ENCODE results near the gene SLC25A34.

The SLC25A34 gene

GRCh38 chr1:15748264-15748663 is 12.2 kb downstream of the SLC25A34 start:
- no peak overlapping the region for H3K27ac ChIP-seq
- H3K27me3 ChIP-seq, result no peaks in the 10 kb centered on the region
- no peak for TF ChIP-seq Cebpa-rat (IDR thresholded peaks at IDR 0.05)
- H3K9ac ChIP-seq, result no peak overlapping the region
- no peak overlapping the region for H3K4me2 ChIP-seq
- H3K36me3 ChIP-seq, result no peaks in the 10 kb centered on the region
- H4K20me1 ChIP-seq, result no peaks in the 10 kb centered on the region
- H3K9me3 ChIP-seq, result no peaks in the 10 kb centered on the region
- no peak overlapping the region for H3K4me3 ChIP-seq
- H3K4me1 ChIP-seq, result peaks cover 11% of the 10 kb centered on the region

GRCh38 chr1:15748690-15749398 is 12.8 kb downstream of the SLC25A34 start:
- Histone ChIP-seq H3K9me3 (no peaks in the 10 kb centered on the region), H4K20me1 (no peaks in the 10 kb centered on the region), H3K9ac (no peak overlapping the region), H3K4me1 (peaks cover 6% of the 10 kb centered on the region), H3K4me2 (no peak overlapping the region), H3K36me3 (no peaks in the 10 kb centered on the region), H3K27me3 (no peaks in the 10 kb centered on the region), H3K4me3 (no peak overlapping the region), H3K27ac (no peak overlapping the region)
- TF ChIP-seq Cebpa-rat (IDR thresholded peaks at IDR 0.05), result no peak

DNA sequence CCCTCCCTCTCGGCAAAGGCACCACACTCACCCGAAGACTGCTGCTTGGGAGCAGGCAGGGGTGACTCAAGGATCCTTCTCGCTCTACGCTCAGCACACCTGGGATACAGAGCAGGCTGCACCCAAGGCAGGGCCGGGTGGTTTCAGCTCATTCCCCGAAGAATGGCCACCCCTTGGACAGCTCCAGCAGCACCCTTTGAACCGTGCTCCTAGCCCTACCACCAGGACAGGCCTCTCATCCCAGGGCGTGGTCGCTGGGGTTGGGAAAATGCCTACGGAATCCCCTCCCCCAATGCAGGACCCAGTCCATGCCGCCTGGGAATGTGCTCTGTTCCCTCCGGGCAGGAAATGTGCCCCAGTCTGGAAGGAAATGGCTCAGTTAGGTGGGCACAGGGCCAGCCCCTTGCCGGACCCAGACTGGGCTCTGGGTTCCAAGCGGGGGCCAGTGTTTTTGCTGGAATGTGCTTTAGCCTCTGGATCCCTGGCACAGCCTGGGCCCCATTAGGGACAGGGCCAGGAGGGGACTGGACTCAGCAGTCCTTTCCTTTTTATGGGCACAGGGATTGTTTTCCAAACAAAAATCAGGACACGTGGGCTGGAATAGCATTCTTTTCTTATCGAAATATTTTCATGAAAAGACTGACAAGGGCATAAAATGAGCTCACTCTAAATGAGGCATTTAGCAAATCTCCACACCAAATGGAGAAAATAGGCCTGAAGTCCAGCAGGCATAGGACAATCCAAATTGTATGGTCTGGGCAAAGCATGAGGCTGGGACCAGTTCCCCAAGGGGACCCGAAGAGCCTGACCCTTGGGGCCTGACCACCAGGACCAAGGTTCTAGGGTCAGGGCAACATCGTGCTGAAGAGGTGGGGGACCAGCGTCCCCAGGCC is 13.6 kb downstream of the SLC25A34 start:
- H4K20me1 ChIP-seq, result no peaks in the 10 kb centered on the region
- no peaks in the 10 kb centered on the region for H3K9me3 ChIP-seq
- TF ChIP-seq Cebpa-rat (IDR thresholded peaks at IDR 0.05), result no peak
- H3K27me3 ChIP-seq, result no peaks in the 10 kb centered on the region
- no peak overlapping the region for H3K4me3 ChIP-seq
- no peak overlapping the region for H3K4me2 ChIP-seq
- H3K36me3 ChIP-seq, result no peaks in the 10 kb centered on the region
- H3K27ac ChIP-seq, result no peak overlapping the region
- no peak overlapping the region for H3K9ac ChIP-seq
- H3K4me1 ChIP-seq, result no peaks in the 10 kb centered on the region

DNA sequence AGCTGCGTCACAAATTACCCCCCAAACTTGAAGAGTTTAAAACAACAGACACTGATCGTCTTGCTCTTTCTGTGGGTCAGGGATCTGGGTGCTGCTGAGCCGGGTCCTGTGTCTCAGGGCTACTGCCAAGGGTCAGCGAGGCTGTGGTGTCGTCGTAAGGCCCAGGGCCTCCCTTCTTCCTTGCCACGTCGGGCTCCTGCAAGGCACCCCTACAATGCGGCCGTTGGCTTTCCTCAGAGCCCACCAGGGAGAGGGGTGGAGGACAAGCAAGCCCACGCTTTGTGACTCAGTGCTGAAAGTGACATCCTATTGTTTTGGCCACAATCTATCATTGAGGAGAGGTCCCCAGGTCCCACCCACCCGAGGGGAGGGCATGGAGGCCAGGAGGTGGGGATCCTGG is 14.9 kb downstream of the SLC25A34 start:
- H4K20me1 ChIP-seq, result no peaks in the 10 kb centered on the region
- no peak for TF ChIP-seq Cebpa-rat (IDR thresholded peaks at IDR 0.05)
- no peak overlapping the region for H3K9ac ChIP-seq
- no peaks in the 10 kb centered on the region for H3K9me3 ChIP-seq
- H3K4me2 ChIP-seq, result no peak overlapping the region
- H3K36me3 ChIP-seq, result no peaks in the 10 kb centered on the region
- peaks cover 11% of the 10 kb centered on the region for H3K27me3 ChIP-seq
- H3K27ac ChIP-seq, result no peak overlapping the region
- H3K4me1 ChIP-seq, result no peaks in the 10 kb centered on the region
- no peak overlapping the region for H3K4me3 ChIP-seq

GRCh38 chr1:15751717-15752116 is 15.7 kb downstream of the SLC25A34 start:
- H3K4me3 ChIP-seq, result no peak overlapping the region
- no peak for TF ChIP-seq Cebpa-rat (IDR thresholded peaks at IDR 0.05)
- H3K27me3 ChIP-seq, result peaks cover 19% of the 10 kb centered on the region
- no peaks in the 10 kb centered on the region for H3K36me3 ChIP-seq
- H3K4me1 ChIP-seq, result peaks cover 8% of the 10 kb centered on the region
- H4K20me1 ChIP-seq, result peaks cover 5% of the 10 kb centered on the region; the same call in 1 of the 2 replicates
- no peak overlapping the region for H3K9ac ChIP-seq
- H3K27ac ChIP-seq, result no peak overlapping the region
- no peak overlapping the region for H3K4me2 ChIP-seq
- no peaks in the 10 kb centered on the region for H3K9me3 ChIP-seq

DNA sequence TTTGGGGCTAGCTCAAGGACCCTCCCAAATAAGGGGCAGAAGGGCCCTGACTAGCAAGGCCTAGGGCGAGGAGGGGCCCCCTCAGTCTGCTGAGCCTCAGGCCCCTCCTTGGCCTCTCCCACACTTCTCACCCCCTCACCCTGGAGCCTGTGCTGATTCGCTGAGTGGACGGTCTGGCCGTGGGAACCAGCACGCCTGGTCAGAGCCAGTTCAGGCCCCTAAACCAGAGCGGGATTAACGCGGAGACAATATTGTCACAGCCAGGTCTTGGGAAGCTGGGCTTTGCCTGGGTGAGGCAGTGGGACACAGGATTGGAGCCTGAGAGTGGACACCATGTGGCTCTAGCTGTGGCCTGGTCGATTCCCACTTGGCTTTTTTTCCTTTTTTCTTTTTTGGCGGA is 17.7 kb downstream of the SLC25A34 start:
- Histone ChIP-seq H3K27ac (no peak overlapping the region), H3K4me3 (no peak overlapping the region), H3K9ac (no peak overlapping the region), H3K36me3 (no peaks in the 10 kb centered on the region), H3K9me3 (no peaks in the 10 kb centered on the region), H4K20me1 (peaks cover 20% of the 10 kb centered on the region), H3K4me2 (no peak overlapping the region), H3K27me3 (peaks cover 37% of the 10 kb centered on the region), H3K4me1 (peaks cover 8% of the 10 kb centered on the region)
- TF ChIP-seq Cebpa-rat (IDR thresholded peaks at IDR 0.05), result no peak

GRCh38 chr1:15755021-15755645 is 19.1 kb downstream of the SLC25A34 start:
- Histone ChIP-seq H3K27me3 (peaks cover 50% of the 10 kb centered on the region), H3K4me1 (peaks cover 8% of the 10 kb centered on the region), H3K9me3 (no peaks in the 10 kb centered on the region), H3K9ac (no peak overlapping the region), H3K4me2 (no peak overlapping the region), H3K4me3 (no peak overlapping the region), H3K36me3 (no peaks in the 10 kb centered on the region), H4K20me1 (peaks cover 28% of the 10 kb centered on the region), H3K27ac (no peak overlapping the region)
- TF ChIP-seq Cebpa-rat (IDR thresholded peaks at IDR 0.05), result no peak

- Histone ChIP-seq H4K20me1 (peaks cover 29% of the 10 kb centered on the region), H3K4me3 (no peak overlapping the region), H3K4me1 (peaks cover 10% of the 10 kb centered on the region), H3K9me3 (no peaks in the 10 kb centered on the region), H3K27me3 (peaks cover 55% of the 10 kb centered on the region), H3K27ac (no peak overlapping the region), H3K4me2 (no peak overlapping the region), H3K36me3 (no peaks in the 10 kb centered on the region), H3K9ac (no peak overlapping the region)
- no peak for TF ChIP-seq Cebpa-rat (IDR thresholded peaks at IDR 0.05)
Observed at GRCh38 chr1:15755646-15756040, 19.6 kb downstream of the SLC25A34 start.

DNA sequence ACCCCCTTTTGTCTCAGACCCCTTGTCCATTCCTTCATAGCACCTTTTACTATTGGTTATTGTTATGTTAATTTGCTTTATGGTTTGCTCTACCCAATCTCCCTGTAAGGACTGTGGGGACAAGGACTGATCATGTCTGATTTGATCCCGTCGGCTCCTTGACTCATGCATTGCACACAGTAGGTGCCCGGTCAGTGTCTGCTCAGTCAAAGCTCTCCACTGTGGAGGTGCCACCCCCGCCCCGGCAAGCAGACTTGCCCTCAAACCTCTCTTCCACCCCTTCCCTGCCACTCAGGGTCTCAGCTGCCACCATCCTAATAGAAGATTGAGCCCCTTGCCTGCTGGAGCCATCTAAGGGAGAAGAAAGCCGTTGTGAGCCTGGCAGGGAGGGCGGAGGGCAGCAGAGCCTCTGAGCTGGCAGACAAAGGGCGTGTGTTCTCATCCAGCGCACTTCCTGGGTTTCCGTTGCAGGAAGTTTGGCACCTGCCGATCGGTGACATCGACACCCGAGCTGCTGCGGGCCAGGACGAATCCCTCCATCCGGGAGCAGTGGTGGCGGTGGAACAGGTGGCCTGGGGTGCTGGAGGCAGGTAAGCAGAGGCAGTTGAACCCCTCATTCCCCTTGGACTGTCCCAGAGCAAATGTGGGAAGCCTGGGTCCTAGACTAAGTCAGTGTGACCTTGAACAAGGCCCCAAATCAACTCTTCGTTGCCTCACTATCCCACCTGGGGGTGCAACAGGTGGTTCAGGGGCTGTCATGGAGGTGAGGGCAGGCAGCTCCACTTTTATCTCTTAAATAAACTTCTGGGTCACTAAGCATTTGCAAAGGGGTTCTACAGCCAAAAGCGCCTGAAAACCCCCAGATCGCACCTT is 20.3 kb downstream of the SLC25A34 start:
- H3K4me3 ChIP-seq, result no peak overlapping the region
- peak overlapping the region; percentile 48 for H3K4me2 ChIP-seq
- no peaks in the 10 kb centered on the region for H3K9me3 ChIP-seq
- no peak overlapping the region for H3K27ac ChIP-seq
- no peak overlapping the region; the same call in 1 of the 2 replicates for H3K9ac ChIP-seq
- no peak for TF ChIP-seq Cebpa-rat (IDR thresholded peaks at IDR 0.05)
- H4K20me1 ChIP-seq, result peaks cover 34% of the 10 kb centered on the region
- peaks cover 17% of the 10 kb centered on the region for H3K4me1 ChIP-seq
- no peaks in the 10 kb centered on the region for H3K36me3 ChIP-seq
- peaks cover 63% of the 10 kb centered on the region for H3K27me3 ChIP-seq

Measured in BLaER1 (cell line).